PFSK-1 (cell line): ENCODE data around the gene PTGER3.

Source experiments
- POLR2AphosphoS5 ChIP-seq: IDR thresholded peaks from 2 replicates; pipeline ENCODE4 v1.6.1; 2012; ENCODE audit warnings: low read depth, mild to moderate bottlenecking, control low read depth, low read length, moderate library complexity
- TAF1 ChIP-seq: IDR thresholded peaks from 2 replicates; pipeline ENCODE4 v1.6.1; 2012; ENCODE audit warnings: low read length, control low read depth, borderline replicate concordance; ENCODE audit not compliant: insufficient read depth

GRCh38 chr1:71033136-71033535 is 14.5 kb downstream of the PTGER3 start:
- TF ChIP-seq POLR2AphosphoS5 (no peak), TAF1 (no peak)
